ENCODE measurements around the gene ZSCAN5B. TPM values are rescaled to one million over a fixed set of nuclear protein-coding genes. Genes with fewer than 3 reads are reported as not detected.
"Not testable (repeated sequence)": the region's sequence is repeated elsewhere in the genome, so short reads cannot be mapped to it uniquely, and the experiment has no call there.

ZSCAN5B gene
- polyA plus RNA-seq, 1 of the 3 experiments (the other 2 are of a cell fraction): not detected

DNA sequence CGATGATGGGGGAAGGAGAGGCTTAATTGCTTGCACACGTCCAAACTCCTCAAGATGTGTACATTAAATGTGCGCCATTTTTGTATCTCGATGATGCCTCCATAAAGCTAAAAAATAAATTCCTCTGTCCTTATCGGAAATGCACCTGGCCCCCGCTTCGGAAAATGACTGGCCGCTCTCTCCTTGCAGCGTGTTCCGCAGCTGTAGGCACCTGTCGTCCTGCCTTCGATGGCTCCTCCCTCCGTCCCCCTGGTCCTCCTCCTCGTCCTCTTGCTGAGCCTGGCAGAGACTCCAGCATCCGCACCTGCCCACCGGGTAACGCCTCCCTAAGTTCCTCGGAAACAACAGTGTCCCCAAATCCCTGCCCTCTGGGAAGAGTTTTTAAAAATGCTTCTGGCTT is 20.7 kb downstream of the ZSCAN5B start:
- H3K4me3 ChIP-seq (ENCODE audit: low read depth in 2 of 2, low read length in 1 of 2): no peak overlapping the region
- H2AFZ ChIP-seq (ENCODE audit: low read depth): no peak overlapping the region
- H3K27me3 ChIP-seq (ENCODE audit: insufficient read depth): peaks cover 77% of the 10 kb centered on the region
- no peaks in the 10 kb centered on the region for H3F3A ChIP-seq (replicated peaks; ENCODE audit: insufficient read depth)
- H3K4me1 ChIP-seq (ENCODE audit: control insufficient read depth in 1 of 2, insufficient read depth in 2 of 2, low read depth in 1 of 2, low read length in 1 of 2): no peaks in the 10 kb centered on the region
- no peak overlapping the region for H3K4me2 ChIP-seq
- no peaks in the 10 kb centered on the region for H4K20me1 ChIP-seq (ENCODE audit: insufficient read depth)
- H3K79me2 ChIP-seq (ENCODE audit: insufficient read depth): no peaks in the 10 kb centered on the region
- no peak overlapping the region for H3K9ac ChIP-seq
- H3K9me2 ChIP-seq: no peaks in the 10 kb centered on the region
- H3K27ac ChIP-seq (ENCODE audit: low read depth in 2 of 2, low read length in 1 of 2): no peak overlapping the region
- no peaks in the 10 kb centered on the region for H3K9me3 ChIP-seq
- TF ChIP-seq SMC3 (IDR thresholded peaks at IDR 0.05; ENCODE audit: low read depth, low read length) (no peak), YY1 (IDR thresholded peaks at IDR 0.05; ENCODE audit: low read depth) (no peak), NRF1 (IDR thresholded peaks at IDR 0.05; ENCODE audit: low read depth, low read length) (no peak)
- no peaks in the 10 kb centered on the region for H3K36me3 ChIP-seq (replicated peaks in 1 of 2; ENCODE audit: control insufficient read depth in 1 of 2, insufficient read depth in 2 of 2, low read length in 1 of 2)
- ChIA-PET POLR2A (no interaction called here), CTCF (interaction anchor here (0.9 to 2.8 kb wide), 6 partner anchors 15 to 157 kb away, joined by 3 to 11 read pairs (median 6); no protein-coding TSS in a partner anchor)
- DNase-seq: no peak
- WGBS (ENCODE audit: low lambda C conversion rate): 16% methylated on average over 18 of the region's 18 CpGs

DNA sequence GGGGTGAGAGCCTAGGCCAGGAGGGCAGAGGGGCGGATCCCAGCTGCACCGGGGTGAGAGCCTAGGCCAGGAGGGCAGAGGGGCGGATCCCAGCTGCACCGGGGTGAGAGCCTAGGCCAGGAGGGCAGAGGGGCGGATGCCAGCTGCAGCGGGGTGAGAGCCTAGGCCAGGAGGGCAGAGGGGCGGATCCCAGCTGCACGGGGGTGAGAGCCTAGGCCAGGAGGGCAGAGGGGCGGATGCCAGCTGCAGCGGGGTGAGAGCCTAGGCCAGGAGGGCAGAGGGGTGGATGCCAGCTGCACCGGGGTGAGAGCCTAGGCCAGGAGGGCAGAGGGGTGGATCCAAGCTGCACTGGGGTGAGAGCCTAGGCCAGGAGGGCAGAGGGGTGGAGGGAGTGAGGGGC is 21.3 kb downstream of the ZSCAN5B start:
- 20% methylated on average over 1 of the region's 11 CpGs for WGBS (ENCODE audit: low lambda C conversion rate)
- CTCF ChIA-PET: interaction anchor here (0.9 to 7.1 kb wide), 6 partner anchors 21 to 157 kb away, joined by 3 to 56 read pairs (median 5); no protein-coding TSS in a partner anchor

DNA sequence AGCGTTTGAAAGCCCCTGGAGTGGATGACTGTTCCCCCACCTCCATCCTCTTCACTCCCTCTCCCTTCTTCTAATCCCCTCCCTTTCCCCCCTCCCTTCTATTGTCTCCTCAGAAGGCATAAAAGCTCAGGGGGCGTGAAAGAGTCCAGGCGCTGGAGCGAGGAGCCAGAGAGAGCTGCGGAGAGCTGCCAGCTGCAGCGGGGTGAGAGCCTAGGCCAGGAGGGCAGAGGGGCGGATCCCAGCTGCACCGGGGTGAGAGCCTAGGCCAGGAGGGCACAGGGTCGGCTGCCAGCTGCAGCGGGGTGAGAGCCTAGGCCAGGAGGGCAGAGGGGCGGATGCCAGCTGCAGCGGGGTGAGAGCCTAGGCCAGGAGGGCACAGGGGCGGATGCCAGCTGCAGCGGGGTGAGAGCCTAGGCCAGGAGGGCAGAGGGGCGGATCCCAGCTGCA is 21.7 kb downstream of the ZSCAN5B start, which contains the start of gene GALP:
GALP (plus strand) TSS at position 148 of the 447 bp plus-strand sequence. CDS start 1,101 bp downstream, outside the sequence.
- WGBS (ENCODE audit: low lambda C conversion rate): 31% methylated on average over 12 of the region's 15 CpGs
- H3K36me3 ChIP-seq (replicated peaks in 1 of 2; ENCODE audit: control insufficient read depth in 1 of 2, insufficient read depth in 2 of 2, low read length in 1 of 2); H3K9me3 ChIP-seq; H3K4me2 ChIP-seq; H3K27ac ChIP-seq (ENCODE audit: low read depth in 2 of 2, low read length in 1 of 2); H3F3A ChIP-seq (replicated peaks; ENCODE audit: insufficient read depth); H3K9me2 ChIP-seq; H3K4me3 ChIP-seq (ENCODE audit: low read depth in 2 of 2, low read length in 1 of 2); H3K9ac ChIP-seq; H2AFZ ChIP-seq (ENCODE audit: low read depth); H3K4me1 ChIP-seq (ENCODE audit: control insufficient read depth in 1 of 2, insufficient read depth in 2 of 2, low read depth in 1 of 2, low read length in 1 of 2); H4K20me1 ChIP-seq (ENCODE audit: insufficient read depth); POLR2A ChIA-PET; DNase-seq; H3K79me2 ChIP-seq (ENCODE audit: insufficient read depth): not testable (repeated sequence)
- H3K27me3 ChIP-seq (ENCODE audit: insufficient read depth): peaks cover 69% of the 10 kb centered on the region
- CTCF ChIA-PET: interaction anchor here (0.7 to 7.1 kb wide), 7 partner anchors 9 to 157 kb away, joined by 3 to 56 read pairs (median 5); no protein-coding TSS in a partner anchor

More for the DNA sequence above, 21.3 kb downstream of the ZSCAN5B start:
- H3K36me3 ChIP-seq (replicated peaks in 1 of 2; ENCODE audit: control insufficient read depth in 1 of 2, insufficient read depth in 2 of 2, low read length in 1 of 2); H3K27ac ChIP-seq (ENCODE audit: low read depth in 2 of 2, low read length in 1 of 2); H4K20me1 ChIP-seq (ENCODE audit: insufficient read depth); H3K4me2 ChIP-seq; H2AFZ ChIP-seq (ENCODE audit: low read depth); H3K4me1 ChIP-seq (ENCODE audit: control insufficient read depth in 1 of 2, insufficient read depth in 2 of 2, low read depth in 1 of 2, low read length in 1 of 2); H3K4me3 ChIP-seq (ENCODE audit: low read depth in 2 of 2, low read length in 1 of 2); H3F3A ChIP-seq (replicated peaks; ENCODE audit: insufficient read depth); H3K9me2 ChIP-seq; H3K9me3 ChIP-seq; H3K9ac ChIP-seq; H3K79me2 ChIP-seq (ENCODE audit: insufficient read depth); POLR2A ChIA-PET; DNase-seq: not testable (repeated sequence)
- H3K27me3 ChIP-seq (ENCODE audit: insufficient read depth): peaks cover 73% of the 10 kb centered on the region

DNA sequence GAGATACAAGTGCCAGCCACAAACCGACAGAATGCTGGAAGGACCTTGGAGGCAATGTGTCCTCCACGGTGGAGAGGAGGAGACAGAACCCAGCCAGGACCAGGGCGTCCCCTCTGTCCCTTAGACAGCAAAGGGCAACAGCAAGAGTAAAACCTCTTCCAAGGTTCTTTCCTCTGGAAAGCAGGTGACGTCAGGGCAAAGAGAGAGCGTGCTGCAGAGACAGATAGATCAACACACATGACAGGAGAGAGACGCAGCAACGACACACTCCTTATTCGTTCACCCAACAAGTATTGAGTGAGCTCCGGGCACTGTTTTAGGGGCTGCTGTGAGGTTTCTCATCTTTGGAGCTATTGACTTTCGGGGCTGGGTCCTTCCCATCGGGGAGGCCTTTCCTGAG is 23.0 kb downstream of the ZSCAN5B start:
- Histone ChIP-seq H3K27ac (ENCODE audit: low read depth in 2 of 2, low read length in 1 of 2) (no peak overlapping the region), H3K4me3 (ENCODE audit: low read depth in 2 of 2, low read length in 1 of 2) (no peak overlapping the region), H3K9me3 (no peaks in the 10 kb centered on the region), H3K4me2 (no peak overlapping the region), H4K20me1 (ENCODE audit: insufficient read depth) (no peaks in the 10 kb centered on the region), H3F3A (replicated peaks; ENCODE audit: insufficient read depth) (no peaks in the 10 kb centered on the region), H3K79me2 (ENCODE audit: insufficient read depth) (no peaks in the 10 kb centered on the region), H3K27me3 (ENCODE audit: insufficient read depth) (peaks cover 56% of the 10 kb centered on the region), H3K9ac (no peak overlapping the region), H3K9me2 (no peaks in the 10 kb centered on the region), H2AFZ (ENCODE audit: low read depth) (no peak overlapping the region), H3K4me1 (ENCODE audit: control insufficient read depth in 1 of 2, insufficient read depth in 2 of 2, low read depth in 1 of 2, low read length in 1 of 2) (no peaks in the 10 kb centered on the region), H3K36me3 (replicated peaks in 1 of 2; ENCODE audit: control insufficient read depth in 1 of 2, insufficient read depth in 2 of 2, low read length in 1 of 2) (no peaks in the 10 kb centered on the region)
- DNase-seq: no peak
- no peak for TF ChIP-seq GABPA (IDR thresholded peaks at IDR 0.05; ENCODE audit: low read depth)
- TF ChIP-seq SMC3 (IDR thresholded peaks at IDR 0.05; ENCODE audit: low read depth, low read length): no peak
- TF ChIP-seq, protein P1, sequence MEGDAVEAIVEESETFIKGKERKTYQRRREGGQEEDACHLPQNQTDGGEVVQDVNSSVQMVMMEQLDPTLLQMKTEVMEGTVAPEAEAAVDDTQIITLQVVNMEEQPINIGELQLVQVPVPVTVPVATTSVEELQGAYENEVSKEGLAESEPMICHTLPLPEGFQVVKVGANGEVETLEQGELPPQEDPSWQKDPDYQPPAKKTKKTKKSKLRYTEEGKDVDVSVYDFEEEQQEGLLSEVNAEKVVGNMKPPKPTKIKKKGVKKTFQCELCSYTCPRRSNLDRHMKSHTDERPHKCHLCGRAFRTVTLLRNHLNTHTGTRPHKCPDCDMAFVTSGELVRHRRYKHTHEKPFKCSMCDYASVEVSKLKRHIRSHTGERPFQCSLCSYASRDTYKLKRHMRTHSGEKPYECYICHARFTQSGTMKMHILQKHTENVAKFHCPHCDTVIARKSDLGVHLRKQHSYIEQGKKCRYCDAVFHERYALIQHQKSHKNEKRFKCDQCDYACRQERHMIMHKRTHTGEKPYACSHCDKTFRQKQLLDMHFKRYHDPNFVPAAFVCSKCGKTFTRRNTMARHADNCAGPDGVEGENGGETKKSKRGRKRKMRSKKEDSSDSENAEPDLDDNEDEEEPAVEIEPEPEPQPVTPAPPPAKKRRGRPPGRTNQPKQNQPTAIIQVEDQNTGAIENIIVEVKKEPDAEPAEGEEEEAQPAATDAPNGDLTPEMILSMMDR (IDR thresholded peaks at IDR 0.05): no peak
- TF ChIP-seq EP300 (IDR thresholded peaks at IDR 0.05; ENCODE audit: borderline replicate concordance in 1 of 2, low read depth in 1 of 2, low read length in 1 of 2): no peak
- TF ChIP-seq, protein P2, sequence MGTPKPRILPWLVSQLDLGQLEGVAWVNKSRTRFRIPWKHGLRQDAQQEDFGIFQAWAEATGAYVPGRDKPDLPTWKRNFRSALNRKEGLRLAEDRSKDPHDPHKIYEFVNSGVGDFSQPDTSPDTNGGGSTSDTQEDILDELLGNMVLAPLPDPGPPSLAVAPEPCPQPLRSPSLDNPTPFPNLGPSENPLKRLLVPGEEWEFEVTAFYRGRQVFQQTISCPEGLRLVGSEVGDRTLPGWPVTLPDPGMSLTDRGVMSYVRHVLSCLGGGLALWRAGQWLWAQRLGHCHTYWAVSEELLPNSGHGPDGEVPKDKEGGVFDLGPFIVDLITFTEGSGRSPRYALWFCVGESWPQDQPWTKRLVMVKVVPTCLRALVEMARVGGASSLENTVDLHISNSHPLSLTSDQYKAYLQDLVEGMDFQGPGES (IDR thresholded peaks at IDR 0.05; ENCODE audit: low read depth, low read length): no peak
- no peak for TF ChIP-seq TAF1 (IDR thresholded peaks at IDR 0.05; ENCODE audit: borderline replicate concordance, low read depth, low read length)
- TF ChIP-seq CHD2 (IDR thresholded peaks at IDR 0.05; ENCODE audit: low read length, partially characterized antibody): no peak
- no peak for TF ChIP-seq TCF12 (IDR thresholded peaks at IDR 0.05)
- TF ChIP-seq, protein P3, sequence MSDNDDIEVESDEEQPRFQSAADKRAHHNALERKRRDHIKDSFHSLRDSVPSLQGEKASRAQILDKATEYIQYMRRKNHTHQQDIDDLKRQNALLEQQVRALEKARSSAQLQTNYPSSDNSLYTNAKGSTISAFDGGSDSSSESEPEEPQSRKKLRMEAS (IDR thresholded peaks at IDR 0.05; ENCODE audit: low read depth): no peak
- TF ChIP-seq MXI1 (IDR thresholded peaks at IDR 0.05; ENCODE audit: low read depth, low read length): no peak
- POLR2A ChIA-PET: no interaction called here
- CTCF ChIA-PET: interaction anchor here (1.5 to 7.1 kb wide), 6 partner anchors 32 to 159 kb away, joined by 3 to 56 read pairs (median 5); no protein-coding TSS in a partner anchor
- WGBS (ENCODE audit: low lambda C conversion rate): 22% methylated on average over 11 of the region's 11 CpGs
